GM23338 (cell line): ENCODE measurements around the gene RUSF1. TPM values are rescaled to one million over a fixed set of nuclear protein-coding genes. Genes with fewer than 3 reads are reported as not detected.

Experiments
- ATAC-seq: fragments of 200-7000 bp; cut with Tn5 transposase; 3 replicates; pipeline ENCODE4 v1.9.1; 2020
- DNase-seq: peaks from one replicate; pipeline ENCODE4 v3.0.0-alpha.2; 2015; ENCODE audit warnings: low spot score
- H2AFZ ChIP-seq: fragments of 200-600 bp; sonication (generic); 2 replicates; pipeline ENCODE4 v1.8.0; 2016; ENCODE audit warnings: antibody characterized with exemption, mild to moderate bottlenecking, moderate library complexity
- H3F3A ChIP-seq: fragments of 200-600 bp; sonication (generic); replicated peaks from 2 replicates; pipeline ENCODE4 v1.8.0; 2017; ENCODE audit warnings: antibody characterized with exemption, mixed run types, low read depth
- H3K27ac ChIP-seq: fragments of 200-600 bp; sonication (generic); 2 replicates; pipeline ENCODE4 v1.6.1; 2016; ENCODE audit warnings: low read depth
- H3K27me3 ChIP-seq: fragments of 200-600 bp; sonication (generic); 2 replicates; pipeline ENCODE4 v1.8.0; 2016; ENCODE audit warnings: mild to moderate bottlenecking, mixed run types, moderate library complexity; ENCODE audit not compliant: insufficient read depth
- H3K36me3 ChIP-seq: fragments of 200-600 bp; sonication (generic); 2 replicates; pipeline ENCODE4 v1.8.0; 2016; ENCODE audit warnings: mild to moderate bottlenecking; ENCODE audit not compliant: insufficient read depth
- H3K4me1 ChIP-seq: fragments of 200-600 bp; sonication (generic); 2 replicates; pipeline ENCODE4 v1.8.0; 2016; ENCODE audit warnings: mild to moderate bottlenecking, moderate library complexity; ENCODE audit not compliant: insufficient read depth
- H3K4me2 ChIP-seq: fragments of 200-600 bp; sonication (generic); 2 replicates; pipeline ENCODE4 v1.7.1; 2017; ENCODE audit warnings: mixed run types
- H3K4me3 ChIP-seq: fragments of 200-600 bp; sonication (generic); 2 replicates; pipeline ENCODE4 v1.6.1; 2016; ENCODE audit warnings: mixed run types
- H3K79me2 ChIP-seq: fragments of 200-600 bp; sonication (generic); replicated peaks from 2 replicates; pipeline ENCODE4 v1.8.0; 2017; ENCODE audit warnings: mild to moderate bottlenecking; ENCODE audit not compliant: insufficient read depth
- H3K9me2 ChIP-seq: fragments of 200-600 bp; sonication (generic); 2 replicates; pipeline ENCODE4 v1.8.0; 2017; ENCODE audit not compliant: insufficient read depth
- H4K20me1 ChIP-seq: fragments of 200-600 bp; sonication (generic); replicated peaks from 2 replicates; pipeline ENCODE4 v1.8.0; 2017; ENCODE audit warnings: mild to moderate bottlenecking; ENCODE audit not compliant: insufficient read depth
- H3K27ac Mint-ChIP-seq: 2 replicates; pipeline ENCODE4 v1.8.0; 2020; ENCODE audit warnings: inconsistent platforms, mild to moderate bottlenecking, moderate library complexity, mixed read lengths
- H3K27me3 Mint-ChIP-seq: 3 replicates; pipeline ENCODE4 v1.8.0; 2022; ENCODE audit warnings: low read depth, mild to moderate bottlenecking, moderate library complexity, mixed read lengths, inconsistent platforms; ENCODE audit not compliant: insufficient read depth, poor library complexity
- H3K36me3 Mint-ChIP-seq: 3 replicates; pipeline ENCODE4 v1.8.0; 2021; ENCODE audit warnings: low read depth, mild to moderate bottlenecking, inconsistent platforms, moderate library complexity, mixed read lengths
- H3K4me1 Mint-ChIP-seq: 3 replicates; pipeline ENCODE4 v1.8.0; 2020; ENCODE audit warnings: mild to moderate bottlenecking, inconsistent platforms, mixed read lengths
- H3K4me3 Mint-ChIP-seq: 3 replicates; pipeline ENCODE4 v1.8.0; 2021; ENCODE audit warnings: moderate library complexity, mild to moderate bottlenecking, inconsistent platforms, mixed read lengths
- H3K9me3 Mint-ChIP-seq: 3 replicates; pipeline ENCODE4 v1.8.0; 2020; ENCODE audit warnings: moderate library complexity, mild to moderate bottlenecking, inconsistent platforms, mixed read lengths
- CREB1 ChIP-seq: fragments of 250-450 bp; sonication (Bioruptor Pico); IDR thresholded peaks from 2 replicates; pipeline ENCODE4 v1.5.0; 2020; ENCODE audit warnings: low read depth, mild to moderate bottlenecking, moderate library complexity
- CTCF ChIP-seq, 2 experiments: fragments of 200-600 bp in 1 of 2; sonication (generic) in 1 of 2; conservative IDR thresholded peaks; 2 replicates each; pipeline versions ENCODE4 v1.5.1 to v1.6.1; 2016 to 2017; ENCODE audit warnings: antibody characterized with exemption in 2 of 2, low read depth in 2 of 2, mild to moderate bottlenecking in 2 of 2, moderate library complexity in 1 of 2
- ETS1 ChIP-seq: IDR thresholded peaks from 2 replicates; pipeline ENCODE4 v1.6.1; 2016; ENCODE audit warnings: antibody characterized with exemption
- EZH2phosphoT487 ChIP-seq: fragments of 200-600 bp; sonication (generic); IDR thresholded peaks from one replicate; pipeline ENCODE4 v1.8.1; 2018; ENCODE audit warnings: antibody characterized with exemption; ENCODE audit not compliant: unreplicated experiment
- POLR2AphosphoS5 ChIP-seq: IDR thresholded peaks from 2 replicates; pipeline ENCODE4 v1.6.1; 2016; ENCODE audit warnings: antibody characterized with exemption, low read depth
- ZNF114 ChIP-seq: fragments of 250-450 bp; sonication (Bioruptor Pico); IDR thresholded peaks from 2 replicates; pipeline ENCODE4 v1.5.0; 2020; ENCODE audit warnings: mild to moderate bottlenecking, moderate library complexity
- ZNF331 ChIP-seq: fragments of 250-450 bp; sonication (Bioruptor Pico); IDR thresholded peaks from 2 replicates; pipeline ENCODE4 v1.5.0; 2020; ENCODE audit warnings: low read depth, mild to moderate bottlenecking, moderate library complexity
- ZNF462 ChIP-seq: fragments of 250-450 bp; sonication (Bioruptor Pico); IDR thresholded peaks from 2 replicates; pipeline ENCODE4 v1.5.0; 2020; ENCODE audit warnings: mild to moderate bottlenecking, moderate library complexity
- polyA plus RNA-seq: library from polyadenylated mRNA; unstranded; fragments of >200 nt; fragmentation: Nextera tagmentation; extraction: Ambion mirVana; gene quantifications from 2 replicates; pipeline ENCODE4 v1.2.1, GENCODE V29; 2016
- total RNA-seq: library from RNA; depleted of rRNA; stranded (reverse); fragments of >200 nt; shearing (Covaris generic); gene quantifications from 2 replicates; pipeline ENCODE4 v1.2.3, GENCODE V29; 2014

The RUSF1 gene
- total and polyA plus RNA-seq, 2 experiments from 2014 or later: 8.9 to 36.1 TPM

DNA sequence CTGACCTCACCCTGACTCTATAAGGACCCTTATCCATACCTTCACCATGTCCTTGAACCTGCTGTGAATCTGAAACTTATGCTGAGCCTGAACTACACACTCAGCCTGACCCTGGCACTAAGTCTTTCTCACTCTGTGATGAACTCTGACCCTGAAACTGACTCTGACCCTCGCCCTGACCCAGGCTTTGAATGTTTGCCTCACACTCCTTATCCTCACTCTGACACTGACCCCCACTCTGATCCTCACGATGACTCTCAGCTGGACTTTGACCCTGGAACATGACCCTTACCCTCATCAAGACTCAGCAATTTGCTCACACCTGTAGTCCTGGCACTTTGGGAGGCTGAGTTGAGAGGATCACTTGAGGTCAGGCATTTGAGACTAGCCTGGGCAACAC is 23.9 kb upstream of the RUSF1 start:
- Mint-ChIP-seq H3K4me3 (no peak overlapping the region), H3K9me3 (no peaks in the 10 kb centered on the region; the same call in 1 of the 3 replicates), H3K27ac (no peak overlapping the region), H3K36me3 (no peaks in the 10 kb centered on the region), H3K4me1 (peaks cover 28% of the 10 kb centered on the region), H3K27me3 (peaks cover 28% of the 10 kb centered on the region)
- Histone ChIP-seq H3K4me1 (peaks cover 17% of the 10 kb centered on the region), H3K27ac (no peak overlapping the region), H3K27me3 (peaks cover 85% of the 10 kb centered on the region), H4K20me1 (no peaks in the 10 kb centered on the region; the same call in none of the 2 replicates), H2AFZ (no peak overlapping the region), H3F3A (peaks cover 3% of the 10 kb centered on the region; the same call in 1 of the 2 replicates), H3K4me3 (no peak overlapping the region), H3K4me2 (no peak overlapping the region), H3K79me2 (no peaks in the 10 kb centered on the region), H3K9me2 (no peaks in the 10 kb centered on the region), H3K36me3 (no peaks in the 10 kb centered on the region)
- TF ChIP-seq ETS1: no peak
- no peak for TF ChIP-seq CTCF (conservative IDR thresholded peaks at IDR 0.05; ENCODE audit: low read depth in 2 of 2)
- TF ChIP-seq ZNF331 (CRISPR knock-in tag): no peak
- no peak for TF ChIP-seq POLR2AphosphoS5
- TF ChIP-seq ZNF114 (CRISPR knock-in tag): no peak
- no peak for TF ChIP-seq EZH2phosphoT487
- no peak for ATAC-seq
- DNase-seq: no peak

GRCh38 chr16:31531096-31531495 is 22.9 kb upstream of the RUSF1 start:
- H3K36me3 Mint-ChIP-seq: no peaks in the 10 kb centered on the region
- Histone ChIP-seq H3K4me2 (no peak overlapping the region), H3K36me3 (no peaks in the 10 kb centered on the region), H3K4me3 (no peak overlapping the region), H3K27ac (no peak overlapping the region), H3K27me3 (peaks cover 85% of the 10 kb centered on the region), H3F3A (peaks cover 3% of the 10 kb centered on the region; the same call in 1 of the 2 replicates), H3K79me2 (no peaks in the 10 kb centered on the region), H3K4me1 (peaks cover 18% of the 10 kb centered on the region), H4K20me1 (no peaks in the 10 kb centered on the region), H3K9me2 (no peaks in the 10 kb centered on the region), H2AFZ (no peak overlapping the region)
- H3K4me3 Mint-ChIP-seq: no peak overlapping the region
- H3K27ac Mint-ChIP-seq: no peak overlapping the region
- ATAC-seq: no peak
- peaks cover 24% of the 10 kb centered on the region for H3K27me3 Mint-ChIP-seq
- no peaks in the 10 kb centered on the region; the same call in 1 of the 3 replicates for H3K9me3 Mint-ChIP-seq
- no peak for DNase-seq
- peaks cover 28% of the 10 kb centered on the region for H3K4me1 Mint-ChIP-seq
- TF ChIP-seq ZNF462 (CRISPR knock-in tag) (no peak), CREB1 (no peak), ETS1 (no peak)
